ENCODE data around the gene TNS2. TPM values are rescaled to one million over a fixed set of nuclear protein-coding genes. Genes with fewer than 3 reads are reported as not detected.

The TNS2 gene
- polyA plus RNA-seq, 2 donors, result 32.9 to 48.6 TPM

DNA sequence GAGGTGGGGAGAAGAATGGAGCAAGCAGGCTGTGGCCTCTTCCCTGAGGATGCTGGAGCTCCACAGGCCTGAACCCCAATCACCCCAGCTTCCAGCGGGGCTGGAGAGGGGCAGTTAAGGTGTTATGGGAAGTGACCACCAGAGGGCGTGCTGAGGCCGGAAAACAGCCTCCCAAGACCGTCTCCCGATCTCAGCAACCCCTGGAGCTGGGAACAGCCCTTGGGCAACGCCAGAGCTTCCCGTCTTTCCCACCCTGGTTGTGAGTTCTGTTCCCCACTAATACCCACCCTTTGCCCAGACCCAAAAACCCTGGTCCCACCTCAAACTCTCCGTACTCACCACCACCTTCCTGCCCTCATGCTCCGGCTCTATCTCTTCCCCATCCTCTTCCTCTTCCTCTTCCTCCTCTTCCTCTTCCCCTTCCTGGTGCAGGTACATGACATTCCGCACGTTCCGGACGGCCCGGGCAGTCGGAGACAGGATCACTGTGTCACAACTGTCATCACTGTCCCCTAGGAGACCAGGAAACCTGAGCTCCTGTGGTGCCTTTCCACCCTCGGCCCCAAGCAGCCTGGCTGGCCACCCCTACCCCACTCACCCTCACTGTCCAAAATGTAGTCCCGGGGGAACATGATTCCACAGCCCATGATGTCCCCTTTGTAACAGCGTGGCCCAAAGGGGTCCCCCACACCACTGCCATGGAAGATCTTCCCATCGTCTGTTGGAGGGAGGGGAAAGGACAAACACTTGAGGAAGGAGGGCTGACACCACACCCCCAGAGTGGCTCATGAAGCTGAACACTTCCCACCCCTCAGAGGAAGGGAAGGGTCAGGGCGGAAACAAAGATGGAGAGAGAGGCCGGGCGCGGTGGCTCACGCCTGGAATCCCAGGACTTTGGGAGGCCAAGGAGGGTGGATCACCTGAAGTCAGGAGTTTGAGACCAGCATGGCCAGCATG, 16.4 kb downstream of the TNS2 start:
- 41 to 47% methylated on average over 20 to 24 of the region's 24 CpGs for WGBS, 2 donors
- Histone ChIP-seq H3K9me3 (ENCODE audit: control insufficient read depth in 2 of 2, insufficient read depth in 1 of 2, low read depth in 1 of 2, low read length in 1 of 2) (no peaks in the 10 kb centered on the region), H3K4me3 (ENCODE audit: low read depth in 1 of 2, low read length in 2 of 2) (no peak overlapping the region), H3K4me1 (ENCODE audit: control insufficient read depth in 2 of 2, insufficient read depth in 2 of 2, low read length in 1 of 2) (peaks cover 4 to 32% of the 10 kb centered on the region in 2 donors), H3K27ac (ENCODE audit: low read depth in 2 of 2, low read length in 1 of 2) (peak overlapping the region; percentile 8 to 76), H3K27me3 (ENCODE audit: control insufficient read depth in 1 of 2, insufficient read depth in 2 of 2, low read length in 2 of 2) (no peaks in the 10 kb centered on the region), H3K36me3 (ENCODE audit: control insufficient read depth in 2 of 2, insufficient read depth in 2 of 2, low read length in 1 of 2) (peaks cover 3 to 41% of the 10 kb centered on the region in 2 donors)

DNA sequence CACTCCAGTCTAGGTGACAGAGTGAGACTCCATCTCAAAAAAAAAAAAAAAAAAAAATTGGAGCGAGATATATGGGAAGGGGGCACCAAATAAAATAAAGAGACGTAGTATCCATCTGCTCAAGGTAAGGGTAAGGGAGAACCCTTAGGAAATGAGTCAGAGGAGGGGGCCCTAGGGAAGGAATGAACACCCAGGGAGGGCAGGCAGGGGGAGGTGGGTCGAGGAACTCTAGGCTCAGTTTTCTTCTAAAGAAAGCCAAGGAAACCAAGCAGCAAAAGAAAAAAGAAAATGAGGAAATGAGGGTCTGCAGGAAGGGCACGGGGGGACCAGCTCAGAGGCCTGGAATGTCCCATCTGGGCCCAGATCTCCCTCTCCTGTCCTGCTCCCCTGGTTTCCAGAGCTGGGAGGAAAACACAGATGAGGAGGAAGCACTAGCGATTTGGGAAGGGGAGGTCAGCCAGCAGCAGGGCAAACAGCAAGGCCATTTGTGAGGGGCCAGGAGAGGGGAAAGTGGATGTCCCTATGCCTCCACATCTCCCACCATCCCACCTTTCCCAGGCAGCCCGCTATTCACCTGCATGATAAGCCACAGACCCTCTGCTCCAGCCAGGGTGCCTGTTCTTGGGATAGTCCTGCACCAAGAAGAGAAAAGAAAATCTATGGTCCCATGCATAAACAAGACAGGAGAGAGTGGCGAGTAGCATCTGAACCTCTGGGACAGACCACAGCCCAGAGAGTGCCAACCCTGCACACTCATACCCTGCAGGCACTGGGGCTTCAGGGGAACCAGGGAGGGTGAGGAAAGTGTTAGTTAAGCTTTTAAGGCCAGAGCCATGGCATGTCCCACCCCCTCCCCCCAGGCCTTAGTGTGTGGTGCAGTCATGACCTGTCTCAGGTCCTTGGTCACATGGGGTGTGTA, 17.5 kb downstream of the TNS2 start:
- no peak overlapping the region for H3K4me3 ChIP-seq (ENCODE audit: low read depth in 1 of 2, low read length in 2 of 2)
- no peaks in the 10 kb centered on the region for H3K9me3 ChIP-seq (ENCODE audit: control insufficient read depth in 2 of 2, insufficient read depth in 1 of 2, low read depth in 1 of 2, low read length in 1 of 2)
- 78 to 81% methylated on average over 7 of the region's 7 CpGs for WGBS, 2 donors
- H3K4me1 ChIP-seq (ENCODE audit: control insufficient read depth in 2 of 2, insufficient read depth in 2 of 2, low read length in 1 of 2), result peaks cover 7 to 29% of the 10 kb centered on the region in 2 donors
- peak overlapping the region in 1 of 2 donors; percentile 11 for H3K27ac ChIP-seq (ENCODE audit: low read depth in 2 of 2, low read length in 1 of 2)
- no peaks in the 10 kb centered on the region for H3K27me3 ChIP-seq (ENCODE audit: control insufficient read depth in 1 of 2, insufficient read depth in 2 of 2, low read length in 2 of 2)
- H3K36me3 ChIP-seq (ENCODE audit: control insufficient read depth in 2 of 2, insufficient read depth in 2 of 2, low read length in 1 of 2), result peaks cover 3 to 45% of the 10 kb centered on the region in 2 donors

DNA sequence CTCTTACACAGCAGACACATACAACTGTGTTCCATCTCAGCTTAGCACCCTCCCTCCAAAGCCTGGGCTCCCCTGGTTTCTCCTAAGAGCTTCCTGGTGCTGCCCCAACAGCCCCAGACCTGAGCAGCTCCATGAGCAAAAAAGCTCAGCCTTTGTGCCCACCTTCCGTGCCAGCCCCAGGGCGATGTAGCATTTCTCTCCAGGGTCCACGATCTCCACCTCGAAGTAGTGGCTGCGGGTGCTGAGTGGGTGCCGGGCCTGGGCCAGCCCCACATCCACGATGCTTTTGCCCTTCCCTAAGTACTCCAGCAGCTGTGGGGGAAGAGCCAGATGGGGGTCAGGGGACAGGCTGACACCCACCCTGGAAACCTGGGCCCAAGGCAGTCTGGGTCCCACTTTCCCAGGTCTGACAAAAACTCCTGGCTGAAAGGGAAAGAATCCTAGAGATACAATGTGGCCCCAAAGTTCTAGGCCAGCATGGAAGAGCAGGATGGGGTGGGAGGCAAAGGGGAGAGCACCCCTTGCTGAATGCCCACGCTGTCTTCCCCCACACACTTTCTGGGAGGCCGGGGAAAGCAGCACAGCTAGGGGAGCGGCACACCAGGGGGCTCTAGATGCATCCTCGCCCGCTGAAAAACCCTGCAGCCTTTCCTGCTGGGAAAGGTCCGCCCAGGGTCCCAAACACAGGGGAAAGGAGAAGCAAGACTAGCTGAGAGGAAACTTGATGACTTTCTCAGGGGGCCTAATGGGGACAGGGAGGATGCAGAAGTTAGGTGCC, 18.3 kb downstream of the TNS2 start:
- H3K9me3 ChIP-seq (ENCODE audit: control insufficient read depth in 2 of 2, insufficient read depth in 1 of 2, low read depth in 1 of 2, low read length in 1 of 2), result no peaks in the 10 kb centered on the region
- no peak overlapping the region for H3K4me3 ChIP-seq (ENCODE audit: low read depth in 1 of 2, low read length in 2 of 2)
- H3K4me1 ChIP-seq (ENCODE audit: control insufficient read depth in 2 of 2, insufficient read depth in 2 of 2, low read length in 1 of 2), result peaks cover 7 to 30% of the 10 kb centered on the region in 2 donors
- no peaks in the 10 kb centered on the region for H3K27me3 ChIP-seq (ENCODE audit: control insufficient read depth in 1 of 2, insufficient read depth in 2 of 2, low read length in 2 of 2)
- H3K27ac ChIP-seq (ENCODE audit: low read depth in 2 of 2, low read length in 1 of 2), result peak overlapping the region; percentile 11 to 28
- H3K36me3 ChIP-seq (ENCODE audit: control insufficient read depth in 2 of 2, insufficient read depth in 2 of 2, low read length in 1 of 2), result peaks cover 3 to 45% of the 10 kb centered on the region in 2 donors
- 81 to 86% methylated on average over 13 of the region's 13 CpGs for WGBS, 2 donors

DNA sequence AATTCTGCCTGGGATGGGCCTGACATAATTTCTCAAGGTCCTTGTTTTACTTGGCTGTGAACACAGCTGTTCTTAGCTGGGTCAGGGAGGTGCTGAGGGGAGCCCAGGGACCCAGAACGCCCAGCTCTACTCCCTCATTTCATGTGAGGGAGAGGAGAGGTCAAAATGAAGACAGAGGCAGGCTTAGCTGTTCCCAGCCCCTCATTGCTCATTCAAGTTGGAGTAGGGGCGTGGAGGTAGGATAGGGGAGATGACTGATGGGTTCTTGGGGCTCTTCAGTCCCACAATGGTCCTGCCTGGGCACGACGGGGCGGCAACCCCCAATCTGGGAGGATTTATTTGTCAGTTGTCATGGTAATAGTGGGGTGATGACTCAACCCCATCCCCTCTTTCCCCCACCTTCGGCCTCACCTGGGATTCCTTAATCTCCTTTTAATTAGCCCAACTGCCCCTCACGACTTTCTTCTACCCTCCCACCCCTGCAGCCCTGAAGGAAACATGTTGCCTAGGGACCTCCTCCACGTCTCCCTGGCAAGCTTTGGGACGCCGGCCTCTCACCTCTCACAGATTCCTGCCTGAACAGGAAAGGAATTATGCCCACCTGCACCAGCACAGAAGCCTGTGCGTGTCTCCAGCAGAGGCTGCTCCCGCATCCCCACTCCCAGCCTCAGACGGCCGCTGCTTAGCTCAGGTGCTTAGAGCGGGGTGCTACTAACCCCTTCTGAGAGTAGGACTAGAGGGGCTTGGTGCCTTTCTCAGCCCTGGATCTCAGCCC, 19.1 kb downstream of the TNS2 start:
- Histone ChIP-seq H3K36me3 (ENCODE audit: control insufficient read depth in 2 of 2, insufficient read depth in 2 of 2, low read length in 1 of 2) (peaks cover 3 to 44% of the 10 kb centered on the region in 2 donors), H3K9me3 (ENCODE audit: control insufficient read depth in 2 of 2, insufficient read depth in 1 of 2, low read depth in 1 of 2, low read length in 1 of 2) (no peaks in the 10 kb centered on the region), H3K4me1 (ENCODE audit: control insufficient read depth in 2 of 2, insufficient read depth in 2 of 2, low read length in 1 of 2) (peaks cover 9 to 31% of the 10 kb centered on the region in 2 donors), H3K27ac (ENCODE audit: low read depth in 2 of 2, low read length in 1 of 2) (peak overlapping the region in 1 of 2 donors; percentile 57), H3K27me3 (ENCODE audit: control insufficient read depth in 1 of 2, insufficient read depth in 2 of 2, low read length in 2 of 2) (no peaks in the 10 kb centered on the region), H3K4me3 (ENCODE audit: low read depth in 1 of 2, low read length in 2 of 2) (no peak overlapping the region)
- 43 to 63% methylated on average over 15 of the region's 15 CpGs for WGBS, 2 donors

DNA sequence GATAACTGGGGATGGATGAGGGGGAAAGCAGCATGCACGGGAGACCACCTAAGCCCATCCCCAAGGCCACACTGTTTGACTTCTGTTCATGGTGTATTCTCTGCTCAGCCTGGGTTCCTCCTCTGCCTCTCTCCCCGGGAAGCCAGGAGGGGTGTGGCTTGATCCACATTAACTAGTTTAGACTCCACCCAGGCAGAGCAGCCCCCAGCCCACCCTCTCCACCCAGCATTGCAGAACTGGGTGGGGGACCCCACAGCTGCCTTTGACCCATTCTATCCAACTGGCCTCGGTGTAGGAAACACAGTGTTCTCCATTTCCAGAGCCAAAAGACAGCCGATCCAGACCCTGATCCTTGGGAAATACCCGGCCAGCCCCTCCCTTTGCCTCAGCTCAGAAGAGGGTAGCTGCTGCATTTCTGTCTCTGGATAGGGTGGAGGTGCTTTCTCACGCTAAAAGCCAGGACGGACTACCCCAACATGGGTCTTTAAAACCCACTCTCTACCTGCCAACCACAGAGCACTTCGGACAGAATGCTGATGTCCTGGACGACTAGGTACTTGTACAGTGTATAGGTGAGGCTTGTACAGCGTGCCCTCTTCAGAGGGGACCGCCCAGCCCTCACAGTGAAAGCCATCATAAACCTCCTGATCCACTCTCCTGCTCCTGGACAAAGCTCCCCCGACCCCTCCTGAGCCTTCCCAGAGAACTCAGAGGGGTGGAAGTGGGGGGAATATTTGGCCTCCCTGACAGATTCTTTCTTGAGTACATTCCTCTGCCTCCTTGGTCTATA, 20.0 kb downstream of the TNS2 start:
- 47 to 61% methylated on average over 12 of the region's 12 CpGs for WGBS, 2 donors
- Histone ChIP-seq H3K9me3 (ENCODE audit: control insufficient read depth in 2 of 2, insufficient read depth in 1 of 2, low read depth in 1 of 2, low read length in 1 of 2) (no peaks in the 10 kb centered on the region), H3K36me3 (ENCODE audit: control insufficient read depth in 2 of 2, insufficient read depth in 2 of 2, low read length in 1 of 2) (peaks cover 10 to 42% of the 10 kb centered on the region in 2 donors), H3K27ac (ENCODE audit: low read depth in 2 of 2, low read length in 1 of 2) (peak overlapping the region in 1 of 2 donors; percentile 57), H3K27me3 (ENCODE audit: control insufficient read depth in 1 of 2, insufficient read depth in 2 of 2, low read length in 2 of 2) (no peaks in the 10 kb centered on the region), H3K4me1 (ENCODE audit: control insufficient read depth in 2 of 2, insufficient read depth in 2 of 2, low read length in 1 of 2) (peaks cover 10 to 35% of the 10 kb centered on the region in 2 donors), H3K4me3 (ENCODE audit: low read depth in 1 of 2, low read length in 2 of 2) (no peak overlapping the region)

DNA sequence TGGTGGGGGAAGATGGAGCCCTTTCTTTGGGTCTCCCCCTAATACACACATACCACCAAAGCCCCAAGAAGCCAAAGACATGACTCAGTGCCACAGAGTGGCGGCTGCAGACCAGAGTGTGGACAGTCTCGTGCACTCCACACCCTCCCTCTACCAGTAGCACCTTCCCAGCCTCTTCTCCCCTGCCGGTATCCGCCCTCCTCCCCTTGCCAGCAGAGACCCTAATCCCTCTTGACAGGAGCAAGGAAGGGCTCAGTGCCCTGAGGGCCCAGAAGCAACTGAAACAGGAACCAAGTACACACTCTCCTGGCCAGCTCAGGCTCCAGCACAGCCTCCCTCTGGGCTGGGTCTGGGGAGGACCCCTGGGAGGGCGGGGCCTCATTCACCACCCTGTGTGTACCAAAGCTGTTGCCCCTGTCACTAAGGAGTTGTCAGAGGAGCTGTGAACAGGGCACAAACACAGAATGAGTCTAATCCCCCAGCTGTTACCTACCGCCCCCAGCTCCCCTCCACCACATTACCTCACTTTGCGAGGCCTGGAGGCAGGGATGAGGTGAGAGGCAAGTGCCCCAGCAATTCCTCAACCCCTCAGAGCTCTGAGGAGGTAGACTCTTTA, 21.1 kb downstream of the TNS2 start:
- Histone ChIP-seq H3K27ac (ENCODE audit: low read depth in 2 of 2, low read length in 1 of 2) (peak overlapping the region; percentile 48 to 82), H3K9me3 (ENCODE audit: control insufficient read depth in 2 of 2, insufficient read depth in 1 of 2, low read depth in 1 of 2, low read length in 1 of 2) (no peaks in the 10 kb centered on the region), H3K4me1 (ENCODE audit: control insufficient read depth in 2 of 2, insufficient read depth in 2 of 2, low read length in 1 of 2) (peaks cover 10 to 35% of the 10 kb centered on the region in 2 donors), H3K36me3 (ENCODE audit: control insufficient read depth in 2 of 2, insufficient read depth in 2 of 2, low read length in 1 of 2) (peaks cover 10 to 34% of the 10 kb centered on the region in 2 donors), H3K27me3 (ENCODE audit: control insufficient read depth in 1 of 2, insufficient read depth in 2 of 2, low read length in 2 of 2) (no peaks in the 10 kb centered on the region), H3K4me3 (ENCODE audit: low read depth in 1 of 2, low read length in 2 of 2) (no peak overlapping the region)
- 51 to 64% methylated on average over 7 of the region's 7 CpGs for WGBS, 2 donors

DNA sequence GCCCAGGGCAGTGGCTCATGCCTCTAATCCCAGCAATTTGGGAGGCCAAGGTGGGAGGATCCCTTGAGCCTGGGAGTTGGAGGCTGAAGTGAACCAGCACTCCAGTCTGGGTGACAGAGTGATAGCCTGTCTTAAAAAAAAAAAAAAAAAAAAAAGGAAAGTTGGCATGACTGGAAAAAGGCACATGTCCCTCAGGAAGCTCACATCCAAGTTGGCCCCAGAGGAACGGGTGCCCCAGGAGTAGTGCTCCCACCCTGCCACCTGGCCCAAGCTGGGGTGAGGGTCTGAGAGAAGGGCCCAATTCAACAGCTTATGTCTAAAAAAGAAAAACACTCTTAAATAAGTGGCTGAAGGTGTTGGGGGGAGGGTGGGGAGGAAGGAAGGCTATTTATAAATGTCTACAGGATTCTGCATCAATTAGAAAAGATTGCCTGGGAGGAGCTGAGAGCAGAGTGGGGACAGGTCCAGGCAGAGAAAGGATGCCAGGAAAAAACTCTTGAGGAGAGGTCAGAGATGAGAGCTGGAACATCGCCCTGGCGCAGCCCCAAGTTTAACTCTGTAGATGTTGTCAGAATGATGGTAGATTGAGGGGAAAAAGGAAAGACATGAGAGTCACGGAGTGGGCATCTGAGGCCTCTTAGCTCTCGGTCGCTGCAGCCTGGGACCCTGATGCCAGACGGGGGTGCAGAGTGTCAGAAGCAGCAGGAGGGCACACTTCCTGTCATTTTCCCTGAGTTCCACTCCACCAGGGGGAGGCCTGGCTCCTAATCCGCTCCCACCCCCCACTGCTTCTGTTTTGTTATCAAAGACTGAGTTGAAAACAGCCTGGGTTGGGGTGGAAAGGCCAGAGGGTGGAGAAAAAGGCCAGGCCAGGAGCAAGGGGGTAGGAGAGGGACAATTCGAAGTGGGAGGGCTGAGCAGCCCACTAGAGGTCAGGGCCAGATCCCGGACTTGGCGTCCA, 22.0 kb downstream of the TNS2 start:
- Histone ChIP-seq H3K4me1 (ENCODE audit: control insufficient read depth in 2 of 2, insufficient read depth in 2 of 2, low read length in 1 of 2) (peaks cover 10 to 31% of the 10 kb centered on the region in 2 donors), H3K27me3 (ENCODE audit: control insufficient read depth in 1 of 2, insufficient read depth in 2 of 2, low read length in 2 of 2) (no peaks in the 10 kb centered on the region), H3K27ac (ENCODE audit: low read depth in 2 of 2, low read length in 1 of 2) (peak overlapping the region; percentile 69 to 82), H3K36me3 (ENCODE audit: control insufficient read depth in 2 of 2, insufficient read depth in 2 of 2, low read length in 1 of 2) (peaks cover 10 to 29% of the 10 kb centered on the region in 2 donors), H3K9me3 (ENCODE audit: control insufficient read depth in 2 of 2, insufficient read depth in 1 of 2, low read depth in 1 of 2, low read length in 1 of 2) (no peaks in the 10 kb centered on the region), H3K4me3 (ENCODE audit: low read depth in 1 of 2, low read length in 2 of 2) (no peak overlapping the region)
- 28 to 46% methylated on average over 11 of the region's 11 CpGs for WGBS, 2 donors
